HFF-Myc (cell line): ENCODE data around the gene PPP1R16B.

Experiments used
- DNase-seq: peaks from one replicate; pipeline ENCODE4 v3.0.0-alpha.2; 2011; ENCODE audit warnings: low read depth; ENCODE audit errors: extremely low read depth
- H3K4me3 ChIP-seq: replicated peaks from 2 replicates; pipeline ENCODE4 v1.5.1; 2011; ENCODE audit warnings: low read depth, mild to moderate bottlenecking, control low read depth, low read length
- CTCF ChIP-seq: IDR thresholded peaks from 2 replicates; pipeline ENCODE4 v1.5.1; 2012; ENCODE audit warnings: mild to moderate bottlenecking, low read depth, low read length, control low read depth; ENCODE audit errors: missing control alignments

The PPP1R16B gene

DNA sequence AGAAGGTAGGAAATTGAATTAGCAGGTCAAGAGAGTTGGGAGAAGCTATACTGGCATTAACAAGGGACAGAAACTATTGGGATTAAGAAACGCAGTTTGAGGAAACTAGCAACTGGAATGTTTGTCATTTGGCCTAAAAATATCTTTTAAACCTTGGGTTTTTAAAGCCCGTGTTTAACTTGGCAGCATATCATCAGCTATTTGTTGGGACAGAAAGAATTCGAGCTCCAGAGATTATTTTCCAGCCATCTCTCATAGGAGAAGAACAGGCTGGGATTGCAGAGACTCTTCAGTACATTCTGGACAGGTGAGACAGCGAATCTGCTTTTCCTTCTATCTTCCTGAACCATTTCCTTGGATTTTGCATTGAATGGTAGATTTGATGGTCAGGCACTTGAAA is 39.4 kb upstream of the PPP1R16B start:
- TF ChIP-seq CTCF = no peak
- H3K4me3 ChIP-seq = no peak overlapping the region
- no peak for DNase-seq

DNA sequence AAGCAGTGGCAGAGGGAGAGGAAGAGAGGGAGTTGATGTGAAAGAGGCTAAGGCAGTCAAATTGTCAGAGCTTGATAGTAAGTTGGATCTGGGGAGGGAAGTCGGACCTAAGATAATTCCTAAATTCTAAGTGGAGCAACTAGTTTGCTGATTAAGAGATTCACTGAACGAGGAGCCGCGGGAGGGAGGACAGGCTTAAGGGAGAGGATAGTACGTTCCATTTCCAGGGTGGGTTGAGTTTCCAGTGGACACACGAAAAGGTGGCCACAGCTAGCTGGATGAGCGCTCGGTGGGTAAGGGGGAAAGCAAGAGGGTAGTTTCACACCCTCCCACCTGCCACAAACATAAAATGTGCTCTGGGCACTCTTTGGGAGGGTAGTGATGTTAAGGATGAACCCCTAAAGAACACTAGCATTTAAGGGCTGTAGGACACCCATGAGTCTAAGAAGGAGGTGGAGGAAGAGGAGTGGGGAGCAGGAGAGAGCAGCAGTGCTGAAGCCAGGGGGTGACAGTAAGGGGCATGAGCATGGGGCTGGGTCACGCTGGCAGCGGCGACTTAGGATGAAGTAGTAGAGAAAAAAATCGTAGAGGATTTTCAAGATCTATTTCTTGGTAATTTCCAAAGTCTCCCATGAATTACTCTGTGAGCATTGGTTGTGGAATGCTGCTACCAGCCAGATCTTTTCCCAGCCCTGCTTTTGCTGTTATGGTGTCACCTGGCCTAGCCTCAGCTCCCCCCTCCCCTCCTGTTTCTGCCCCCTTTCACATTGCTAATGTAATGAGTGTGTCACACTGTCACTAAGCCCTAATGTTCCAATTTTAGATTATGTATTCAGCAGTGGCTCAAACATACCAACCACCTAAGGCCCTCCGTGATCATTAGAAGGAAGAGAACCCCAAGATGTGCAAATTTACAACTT is 35.9 kb upstream of the PPP1R16B start:
- H3K4me3 ChIP-seq = no peak overlapping the region
- no peak for TF ChIP-seq CTCF
- no peak for DNase-seq

DNA sequence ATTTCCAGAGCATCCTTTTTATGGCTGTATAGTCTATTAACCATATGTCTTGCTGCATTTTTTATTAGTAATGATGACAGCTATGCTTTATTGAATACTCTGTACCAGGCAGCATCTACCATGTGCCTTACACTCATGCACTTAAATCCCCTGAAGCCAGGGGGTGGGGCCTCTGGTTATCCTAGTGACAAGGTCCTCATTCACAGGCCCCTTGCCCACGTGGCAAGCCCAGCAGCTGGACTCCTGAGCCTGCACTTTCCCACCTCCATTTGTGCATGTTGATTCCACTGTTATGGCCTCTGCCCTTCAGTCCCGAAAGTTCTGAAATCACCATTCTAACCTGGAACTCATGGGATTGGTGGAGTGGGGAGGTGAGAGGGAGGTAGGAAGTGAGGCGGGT is 35.0 kb upstream of the PPP1R16B start:
- H3K4me3 ChIP-seq = no peak overlapping the region
- no peak for TF ChIP-seq CTCF
- no peak for DNase-seq

DNA sequence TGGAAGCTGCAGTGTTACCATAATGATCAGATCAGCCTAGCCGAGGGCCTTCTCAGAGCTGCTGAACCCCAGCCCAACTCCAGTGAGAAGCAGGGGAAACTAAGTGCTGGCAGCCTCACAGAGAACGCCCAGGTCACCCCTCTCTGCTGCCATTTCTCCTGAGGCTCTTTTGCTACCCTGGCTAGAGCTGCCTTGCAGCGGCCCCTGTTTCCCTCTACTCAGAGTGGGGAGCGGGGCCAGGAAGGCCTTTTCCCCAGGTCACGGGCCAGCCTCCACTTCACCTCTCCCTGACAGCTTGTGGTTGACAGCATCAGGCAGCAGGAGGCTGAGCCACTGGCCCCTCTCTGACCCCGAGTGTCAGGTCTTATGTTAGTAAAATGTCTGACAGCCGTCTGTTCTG is 34.5 kb upstream of the PPP1R16B start:
- no peak for TF ChIP-seq CTCF
- no peak for DNase-seq
- H3K4me3 ChIP-seq = no peak overlapping the region

DNA sequence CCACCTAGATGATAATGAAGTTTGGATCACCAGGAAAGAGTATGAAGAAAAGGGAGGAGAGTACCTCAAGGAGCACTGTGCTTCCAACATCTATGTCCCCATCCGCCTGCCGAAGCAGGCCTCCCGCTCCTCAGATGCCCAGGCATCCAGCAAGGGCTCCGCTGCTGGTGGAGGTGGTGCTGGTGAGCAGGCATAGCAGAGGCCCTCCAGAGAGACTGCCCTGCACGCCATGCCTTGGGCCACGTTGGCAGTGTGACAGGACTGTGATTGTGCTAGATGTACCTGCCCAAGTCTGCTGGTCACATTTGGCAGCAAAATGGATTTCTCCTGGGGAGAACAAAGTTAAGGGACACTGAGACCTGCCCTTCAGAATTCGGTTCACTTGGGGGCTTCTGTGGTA is 33.9 kb upstream of the PPP1R16B start:
- DNase-seq = no peak
- H3K4me3 ChIP-seq = no peak overlapping the region
- no peak for TF ChIP-seq CTCF

- no peak overlapping the region for H3K4me3 ChIP-seq
- no peak for TF ChIP-seq CTCF
- DNase-seq = no peak
These were observed 31.3 kb upstream of the PPP1R16B start for GRCh38 chr20:38774167-38774566.
